Measurements from ENCODE around the gene USP53. TPM values are rescaled to one million over a fixed set of nuclear protein-coding genes. Genes with fewer than 3 reads are reported as not detected.

USP53 gene
- polyA plus RNA-seq, 2 of the 4 experiments (the other 2 are of a cell fraction), result 10.2 to 50.7 TPM

DNA sequence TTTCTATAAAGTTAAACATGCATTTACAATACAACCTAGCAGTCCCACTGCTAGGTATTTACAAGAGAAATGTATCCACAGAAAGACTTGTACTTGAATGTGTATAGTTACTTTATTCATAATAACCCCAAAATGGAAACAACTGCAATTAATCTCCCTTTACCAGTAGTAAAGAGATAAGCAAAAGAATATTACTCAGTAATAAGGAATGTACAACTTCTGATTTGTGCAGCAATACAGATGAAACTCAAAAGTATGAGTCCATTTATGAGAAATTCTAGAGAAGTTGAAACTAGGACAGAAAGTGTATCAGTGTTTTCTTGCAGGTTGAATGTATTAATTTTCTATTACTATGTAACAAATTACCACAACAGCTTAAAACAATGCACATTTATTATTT, 15.2 kb downstream of the USP53 start:
- H3K4me1 ChIP-seq, result peaks cover 3% of the 10 kb centered on the region; the same call in 2 of the 3 replicates
- no peak overlapping the region for H3K4me2 ChIP-seq
- H3K4me3 ChIP-seq, result no peak overlapping the region
- TF ChIP-seq, protein P1, sequence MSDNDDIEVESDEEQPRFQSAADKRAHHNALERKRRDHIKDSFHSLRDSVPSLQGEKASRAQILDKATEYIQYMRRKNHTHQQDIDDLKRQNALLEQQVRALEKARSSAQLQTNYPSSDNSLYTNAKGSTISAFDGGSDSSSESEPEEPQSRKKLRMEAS (IDR thresholded peaks at IDR 0.05), result no peak
- TF ChIP-seq HOXB5 (CRISPR knock-in tag; IDR thresholded peaks at IDR 0.05) (no peak), BHLHE40 (IDR thresholded peaks at IDR 0.05; ENCODE audit: low read depth, low read length) (no peak), HOXA7 (CRISPR knock-in tag; IDR thresholded peaks at IDR 0.05) (no peak), ELK1 (IDR thresholded peaks at IDR 0.05; ENCODE audit: low read depth, low read length) (no peak), HDAC2 (IDR thresholded peaks at IDR 0.05) (no peak), CHD4 (IDR thresholded peaks at IDR 0.05; ENCODE audit: borderline replicate concordance) (no peak), PHF8 (IDR thresholded peaks at IDR 0.05; ENCODE audit: borderline replicate concordance, low read depth) (no peak), MYC (IDR thresholded peaks at IDR 0.05; ENCODE audit: borderline replicate concordance, low read length) (no peak)
- ChIA-PET POLR2A (no interaction called here), CTCF (no interaction called here)
- H3K27ac ChIP-seq, result no peak overlapping the region
- FAIRE-seq (no peak), ATAC-seq (no peak), DNase-seq (ENCODE audit: low read depth in 1 of 2, low spot score in 1 of 2) (no peak)
- no peaks in the 10 kb centered on the region for H3K9me3 ChIP-seq

DNA sequence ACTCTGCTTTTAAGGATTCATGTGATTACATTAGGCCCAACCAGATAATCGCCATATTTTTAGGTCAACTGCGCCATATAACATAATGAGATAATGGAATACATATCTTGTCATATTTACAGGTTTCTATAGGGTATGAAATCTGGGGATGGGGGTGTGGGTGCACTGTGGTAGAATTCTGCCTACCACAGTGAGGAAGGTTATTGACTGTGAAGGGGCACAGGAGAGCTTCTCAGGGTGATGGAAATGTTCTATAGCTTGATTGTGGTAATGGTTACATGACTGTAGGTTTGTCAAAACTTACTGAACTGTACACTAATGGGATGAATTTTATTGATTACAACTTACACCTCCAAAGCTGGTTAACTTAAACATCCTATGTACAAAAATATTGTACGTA, 15.9 kb downstream of the USP53 start:
- TF ChIP-seq KDM1A (IDR thresholded peaks at IDR 0.05; ENCODE audit: low read depth) (no peak), ATOH8 (CRISPR knock-in tag; IDR thresholded peaks at IDR 0.05; ENCODE audit: low read depth) (no peak), RNF2 (IDR thresholded peaks at IDR 0.05; ENCODE audit: borderline replicate concordance, low read depth) (no peak), HEYL (CRISPR knock-in tag; IDR thresholded peaks at IDR 0.05) (no peak), SREBF2 (IDR thresholded peaks at IDR 0.05) (no peak), CBX2 (IDR thresholded peaks at IDR 0.05; ENCODE audit: borderline replicate concordance, low read depth) (no peak), POLR2AphosphoS2 (conservative IDR thresholded peaks at IDR 0.05; ENCODE audit: low read length) (no peak)
- ChIA-PET CTCF (no interaction called here), POLR2A (no interaction called here)

GRCh38 chr4:119229908-119230687, 17.6 kb downstream of the USP53 start:
- H3K4me1 ChIP-seq, result peaks cover 19% of the 10 kb centered on the region
- no peak overlapping the region for H3K4me3 ChIP-seq
- no peak overlapping the region for H3K27ac ChIP-seq
- ChIA-PET POLR2A (interaction anchor here (1.3 kb wide), 1 partner anchor 17 kb away, joined by 4 read pairs; the partner anchor contains the start of gene USP53), CTCF (interaction anchor here (0.6 kb wide), 1 partner anchor 24 kb away, joined by 3 read pairs; no protein-coding TSS in a partner anchor)
- FAIRE-seq (no peak), ATAC-seq (no peak; a peak in 1 of 6 replicates), DNase-seq (ENCODE audit: low read depth in 1 of 2, low spot score in 1 of 2) (no peak)
- WGBS (ENCODE audit: missing lambda C conversion rate), result 90% methylated on average over 4 of the region's 4 CpGs
- no peak overlapping the region for H3K4me2 ChIP-seq
- H3K9me3 ChIP-seq, result no peaks in the 10 kb centered on the region
- TF ChIP-seq, protein P2, sequence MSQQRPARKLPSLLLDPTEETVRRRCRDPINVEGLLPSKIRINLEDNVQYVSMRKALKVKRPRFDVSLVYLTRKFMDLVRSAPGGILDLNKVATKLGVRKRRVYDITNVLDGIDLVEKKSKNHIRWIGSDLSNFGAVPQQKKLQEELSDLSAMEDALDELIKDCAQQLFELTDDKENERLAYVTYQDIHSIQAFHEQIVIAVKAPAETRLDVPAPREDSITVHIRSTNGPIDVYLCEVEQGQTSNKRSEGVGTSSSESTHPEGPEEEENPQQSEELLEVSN (IDR thresholded peaks at IDR 0.05; ENCODE audit: borderline replicate concordance, low read depth), result no peak
- TF ChIP-seq GATA3 (IDR thresholded peaks at IDR 0.05; ENCODE audit: borderline replicate concordance), result no peak
- TF ChIP-seq ELK1 (IDR thresholded peaks at IDR 0.05; ENCODE audit: low read depth, low read length), result no peak
- TF ChIP-seq RFX5 (IDR thresholded peaks at IDR 0.05), result no peak
- TF ChIP-seq NFE2L2 (conservative IDR thresholded peaks at IDR 0.05; ENCODE audit: low read length), result no peak
- TF ChIP-seq USF2 (IDR thresholded peaks at IDR 0.05), result no peak
- no peak for TF ChIP-seq CHD4 (IDR thresholded peaks at IDR 0.05; ENCODE audit: borderline replicate concordance)
- TF ChIP-seq, protein P3, sequence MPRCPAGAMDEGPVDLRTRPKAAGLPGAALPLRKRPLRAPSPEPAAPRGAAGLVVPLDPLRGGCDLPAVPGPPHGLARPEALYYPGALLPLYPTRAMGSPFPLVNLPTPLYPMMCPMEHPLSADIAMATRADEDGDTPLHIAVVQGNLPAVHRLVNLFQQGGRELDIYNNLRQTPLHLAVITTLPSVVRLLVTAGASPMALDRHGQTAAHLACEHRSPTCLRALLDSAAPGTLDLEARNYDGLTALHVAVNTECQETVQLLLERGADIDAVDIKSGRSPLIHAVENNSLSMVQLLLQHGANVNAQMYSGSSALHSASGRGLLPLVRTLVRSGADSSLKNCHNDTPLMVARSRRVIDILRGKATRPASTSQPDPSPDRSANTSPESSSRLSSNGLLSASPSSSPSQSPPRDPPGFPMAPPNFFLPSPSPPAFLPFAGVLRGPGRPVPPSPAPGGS (IDR thresholded peaks at IDR 0.05), result no peak
- TF ChIP-seq PHF8 (IDR thresholded peaks at IDR 0.05; ENCODE audit: borderline replicate concordance, low read depth), result no peak
- no peak for TF ChIP-seq SMC3 (IDR thresholded peaks at IDR 0.05)
- no peak for TF ChIP-seq HMGXB4 (CRISPR knock-in tag; IDR thresholded peaks at IDR 0.05; ENCODE audit: borderline replicate concordance)
- no peak for TF ChIP-seq MYC (IDR thresholded peaks at IDR 0.05; ENCODE audit: borderline replicate concordance, low read length)

More for the DNA sequence above, 15.9 kb downstream of the USP53 start:
- ATAC-seq, result no peak
- H3K4me3 ChIP-seq, result no peak overlapping the region
- FAIRE-seq, result no peak
- H3K4me1 ChIP-seq, result peaks cover 10% of the 10 kb centered on the region; the same call in 2 of the 3 replicates
- no peak for DNase-seq (ENCODE audit: low read depth in 1 of 2, low spot score in 1 of 2)
- no peak overlapping the region for H3K4me2 ChIP-seq
- no peaks in the 10 kb centered on the region for H3K9me3 ChIP-seq
- no peak overlapping the region for H3K27ac ChIP-seq
- WGBS (ENCODE audit: missing lambda C conversion rate), result 86% methylated on average over 3 of the region's 3 CpGs

All from A549 (cell line).